ENCODE data around the gene PRDX1. TPM values are rescaled to one million over a fixed set of nuclear protein-coding genes. Genes with fewer than 3 reads are reported as not detected.
"Not testable (repeated sequence)": the region's sequence is repeated elsewhere in the genome, so short reads cannot be mapped to it uniquely, and the experiment has no call there.

PRDX1 gene
- total RNA-seq, 1 donor from 2014 or later: 435 TPM

DNA sequence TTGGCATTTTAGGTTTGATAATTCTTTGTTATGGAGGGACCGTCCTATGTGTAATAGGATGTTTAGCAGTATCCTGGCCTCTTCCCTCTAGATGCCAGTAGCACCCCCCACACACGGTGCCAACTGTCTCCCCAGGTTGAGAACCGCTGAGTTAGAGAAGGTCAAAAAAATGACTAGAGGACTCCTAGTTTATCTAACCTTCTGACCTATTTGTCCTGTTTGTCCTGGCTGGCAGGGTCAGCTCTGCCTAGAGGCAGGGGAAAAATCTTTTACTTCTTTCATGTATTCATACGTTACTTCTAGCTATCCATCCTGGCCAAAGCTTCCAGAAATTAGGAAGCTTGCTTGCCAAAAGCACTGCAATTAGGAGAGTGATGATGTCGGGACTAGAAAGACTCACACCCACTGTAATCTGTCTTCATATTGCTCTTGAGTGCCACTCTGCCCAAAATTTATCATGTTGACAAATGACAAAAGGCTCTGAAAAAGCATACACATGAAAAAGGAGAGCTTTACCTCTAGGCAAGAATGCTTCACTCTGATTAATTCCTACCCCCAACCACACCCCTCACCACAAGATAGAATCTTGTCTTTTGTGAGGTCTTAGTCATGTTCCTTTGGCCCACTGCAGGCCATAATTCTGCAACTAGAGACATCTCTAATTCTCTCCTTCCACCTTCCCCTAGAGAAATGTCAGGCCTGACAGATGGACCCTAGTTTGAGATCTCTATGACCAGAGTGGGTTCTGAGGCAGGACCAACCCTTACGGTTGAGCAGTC is 14.5 kb upstream of the PRDX1 start:
- DNase-seq (ENCODE audit: low spot score): no peak

DNA sequence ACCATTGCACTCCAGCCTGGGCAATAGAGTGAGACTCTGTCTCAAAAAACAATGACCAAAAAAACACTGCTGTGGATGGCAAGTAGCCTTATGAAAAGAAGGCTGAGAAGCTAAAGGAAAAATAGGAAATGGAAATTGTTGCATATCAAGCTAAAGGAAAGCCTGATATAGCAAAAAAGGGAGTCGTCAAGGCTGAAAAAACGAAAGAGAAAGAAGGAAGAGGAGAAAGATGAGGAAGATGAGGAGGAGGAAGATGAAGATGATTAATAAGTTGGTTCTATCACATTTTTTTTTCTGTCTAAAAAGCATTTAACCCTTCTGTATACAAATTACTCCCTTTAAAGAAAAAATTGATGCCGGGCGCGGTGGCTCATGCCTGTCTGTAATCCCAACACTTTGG is 10.2 kb upstream of the PRDX1 start:
- no peak for DNase-seq (ENCODE audit: low spot score)

DNA sequence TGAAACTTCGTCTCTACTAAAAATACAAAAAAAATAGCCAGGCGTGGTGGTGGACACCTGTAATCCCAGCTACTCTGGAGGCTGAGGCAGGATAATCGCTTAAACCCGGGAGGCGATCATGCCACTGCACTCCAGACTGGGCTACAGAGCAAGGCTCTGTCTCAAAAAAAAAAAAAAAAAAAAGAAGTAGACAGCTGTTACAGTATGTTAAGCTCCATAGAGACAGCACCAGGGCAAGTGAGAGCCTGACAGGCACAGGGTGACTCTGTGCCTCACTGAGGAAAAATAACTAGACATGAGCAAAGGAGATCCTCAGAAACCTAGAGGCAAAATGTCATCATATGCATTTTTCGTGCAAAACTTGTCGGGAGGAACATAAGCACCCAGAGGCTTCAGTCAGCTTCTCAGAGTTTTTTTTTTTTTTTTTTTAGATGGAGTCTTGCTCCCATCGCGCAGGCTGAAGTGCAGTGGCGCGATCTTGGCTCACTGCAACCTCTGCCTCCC is 9.0 kb upstream of the PRDX1 start:
- DNase-seq (ENCODE audit: low spot score): no peak

DNA sequence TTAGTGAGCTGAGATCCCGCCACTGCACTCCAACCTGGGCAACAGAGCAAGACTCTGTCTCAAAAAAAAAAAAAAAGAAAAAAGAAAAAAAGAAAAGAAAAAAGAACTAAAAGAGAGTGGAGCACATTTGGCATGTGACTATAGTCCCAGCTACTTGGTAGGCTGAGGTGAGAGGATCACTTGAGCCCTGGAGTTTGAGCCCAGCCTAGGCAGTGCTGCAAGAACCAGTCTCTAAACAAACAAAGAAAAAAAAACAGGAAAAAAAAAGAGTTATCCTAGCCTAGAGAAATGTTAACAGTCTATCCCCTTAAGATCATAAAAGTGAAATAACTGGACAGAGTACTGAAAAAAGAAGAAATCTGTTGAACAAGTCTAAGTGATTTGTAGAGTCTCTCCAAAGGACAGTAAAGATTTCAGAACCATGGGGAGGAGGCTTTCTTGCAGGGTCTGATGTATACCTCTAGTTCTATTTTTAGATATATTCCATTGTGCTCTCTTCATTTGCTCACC is 4.5 kb upstream of the PRDX1 start:
- no peak for DNase-seq (ENCODE audit: low spot score)

DNA sequence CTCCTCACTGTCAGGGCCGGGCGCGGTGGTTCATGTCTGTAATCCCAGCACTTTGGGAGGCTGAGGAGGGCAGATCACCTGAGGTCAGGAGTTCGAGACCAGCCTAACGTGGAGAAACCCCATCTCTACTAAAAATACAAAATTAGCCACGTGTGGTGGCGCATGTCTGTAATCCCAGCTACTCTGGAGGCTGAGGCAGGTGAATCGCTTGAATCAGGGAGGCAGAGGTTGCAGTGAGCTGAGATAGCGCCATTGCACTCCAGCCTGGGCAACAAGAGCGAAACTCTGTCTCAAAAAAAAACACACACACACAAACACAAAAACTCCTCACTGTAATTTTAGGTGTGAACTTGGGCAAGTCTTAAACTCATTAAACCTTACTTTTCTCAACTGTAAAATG is 2.3 kb upstream of the PRDX1 start:
- not testable (repeated sequence) for DNase-seq (ENCODE audit: low spot score)

DNA sequence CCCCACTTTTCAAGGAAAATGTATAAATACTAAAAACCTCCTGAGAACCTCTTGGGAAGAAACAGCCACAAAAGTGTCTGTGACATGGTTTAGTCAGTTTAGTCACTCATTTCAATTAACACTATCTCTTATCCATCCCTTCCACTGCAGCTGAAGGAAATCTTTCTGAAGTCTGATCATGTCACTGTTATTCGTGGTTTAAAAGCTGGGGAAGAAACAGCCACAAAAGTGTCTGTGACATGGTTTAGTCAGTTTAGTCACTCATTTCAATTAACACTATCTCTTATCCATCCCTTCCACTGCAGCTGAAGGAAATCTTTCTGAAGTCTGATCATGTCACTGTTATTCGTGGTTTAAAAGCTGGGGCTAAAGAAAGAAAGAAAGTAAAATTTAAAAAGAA is 1.8 kb upstream of the PRDX1 start:
- DNase-seq (ENCODE audit: low spot score): not testable (repeated sequence)

DNA sequence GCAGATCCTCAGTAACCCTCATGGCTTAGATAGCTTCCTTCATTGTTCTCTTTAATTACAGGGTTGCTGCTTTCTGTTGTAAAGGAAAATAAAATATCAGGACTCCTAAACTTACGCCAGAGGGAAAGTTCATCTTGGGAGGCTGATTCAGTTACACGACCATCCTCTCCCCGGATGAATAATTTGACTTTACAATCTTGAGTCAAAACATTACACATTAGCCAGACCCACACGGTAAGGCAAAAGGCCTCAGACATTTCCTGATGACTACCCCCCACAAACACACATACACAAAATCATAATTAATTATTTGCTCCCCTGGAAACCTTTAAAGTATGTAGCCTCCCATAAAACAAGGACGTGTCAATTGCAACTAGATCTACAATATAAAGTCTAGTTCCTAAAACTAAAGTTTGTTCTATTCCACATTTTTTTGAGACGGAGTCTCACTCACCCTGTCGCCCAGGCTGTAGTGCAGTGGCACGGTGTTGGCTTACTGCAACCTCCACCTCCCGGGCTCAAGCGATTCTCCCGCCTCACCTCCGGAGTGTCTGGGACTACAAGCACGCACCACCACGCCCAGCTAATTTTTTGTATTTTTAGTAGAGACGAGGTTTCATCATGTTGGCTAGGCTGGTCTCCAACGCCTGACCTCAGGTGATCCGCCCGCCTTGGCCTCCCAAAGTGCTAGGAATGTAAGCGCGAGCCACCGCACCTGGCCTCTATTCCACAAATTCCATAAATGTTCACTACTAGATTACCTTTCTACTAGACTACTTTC is 830 bp upstream of the PRDX1 start:
- no peak for DNase-seq (ENCODE audit: low spot score)

DNA sequence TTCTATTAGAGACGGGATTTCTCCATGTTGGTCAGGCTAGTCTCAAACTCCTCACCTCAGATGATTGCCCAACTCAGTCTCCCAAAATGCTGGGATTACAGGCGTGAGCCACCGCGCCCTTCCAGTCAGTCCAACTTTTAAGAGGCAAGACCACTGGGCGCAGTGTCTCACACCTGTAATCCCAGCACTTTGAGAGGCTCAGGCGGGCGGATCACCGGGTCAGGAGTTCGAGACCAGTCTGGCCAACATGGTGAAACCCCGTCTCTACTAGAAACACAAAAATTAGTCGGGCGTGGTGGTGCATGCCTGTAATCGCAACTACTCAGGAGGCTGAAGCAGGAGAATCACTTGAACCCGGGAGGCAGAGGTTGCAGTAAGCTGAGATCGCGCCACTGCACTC is 1.9 kb downstream of the PRDX1 start:
- not testable (repeated sequence) for DNase-seq (ENCODE audit: low spot score)

DNA sequence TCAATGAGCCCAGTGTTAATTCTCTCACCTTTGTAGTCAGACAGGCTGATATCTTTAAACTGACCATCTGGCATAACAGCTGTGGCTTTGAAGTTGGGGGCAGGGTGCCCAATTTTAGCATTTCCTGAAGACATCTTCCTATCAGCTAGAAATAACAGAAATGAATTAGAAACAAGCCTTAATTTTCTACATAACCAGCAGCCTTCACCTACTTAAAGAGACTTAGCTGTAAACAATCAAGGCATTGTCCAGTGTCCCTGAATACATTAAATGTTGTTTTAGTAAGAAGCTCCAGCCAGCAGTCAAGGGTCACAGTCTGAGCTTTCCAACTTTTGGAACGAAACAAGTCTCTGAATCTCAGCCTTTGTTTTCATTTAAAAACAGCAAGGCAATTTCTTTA is 2.8 kb downstream of the PRDX1 start:
- no peak for DNase-seq (ENCODE audit: low spot score)

DNA sequence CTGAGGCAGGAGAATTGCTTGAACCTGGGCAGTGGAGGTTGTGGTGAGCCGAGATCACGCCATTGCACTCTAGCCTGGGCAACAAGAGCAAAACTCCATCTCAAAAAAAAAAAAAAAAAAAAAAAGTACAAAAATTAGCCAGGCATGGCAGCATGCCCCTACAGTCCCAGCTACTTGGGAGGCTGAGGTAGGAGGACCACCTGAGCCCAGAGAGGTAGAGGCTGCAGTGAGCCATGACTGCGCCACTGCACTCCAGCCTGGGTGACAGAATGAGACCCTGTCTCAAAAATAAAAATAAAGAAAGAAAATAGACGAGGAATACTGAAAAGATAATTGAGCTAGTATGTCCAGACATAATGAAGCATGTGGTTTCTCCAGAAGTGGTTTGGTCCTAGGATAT is 3.3 kb downstream of the PRDX1 start:
- not testable (repeated sequence) for DNase-seq (ENCODE audit: low spot score)

DNA sequence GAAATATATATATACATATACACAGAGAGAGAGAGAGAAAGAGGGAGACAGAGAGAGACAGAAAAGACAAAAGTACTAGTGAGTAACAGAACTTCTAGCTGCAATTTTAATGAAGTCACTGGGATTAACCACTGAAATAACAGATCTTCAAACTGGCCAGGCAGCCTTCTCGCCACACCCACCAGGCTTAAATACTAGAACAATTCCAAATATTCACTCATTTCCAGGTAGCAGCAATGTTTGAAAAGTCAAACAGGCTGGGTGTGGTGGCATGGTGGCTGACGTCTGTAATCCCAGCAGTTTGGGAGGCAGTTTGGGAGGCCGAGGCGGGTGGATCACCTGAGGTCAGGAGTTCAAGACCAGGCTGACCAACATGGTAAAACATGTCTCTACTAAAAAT is 5.2 kb downstream of the PRDX1 start:
- no peak for DNase-seq (ENCODE audit: low spot score)

DNA sequence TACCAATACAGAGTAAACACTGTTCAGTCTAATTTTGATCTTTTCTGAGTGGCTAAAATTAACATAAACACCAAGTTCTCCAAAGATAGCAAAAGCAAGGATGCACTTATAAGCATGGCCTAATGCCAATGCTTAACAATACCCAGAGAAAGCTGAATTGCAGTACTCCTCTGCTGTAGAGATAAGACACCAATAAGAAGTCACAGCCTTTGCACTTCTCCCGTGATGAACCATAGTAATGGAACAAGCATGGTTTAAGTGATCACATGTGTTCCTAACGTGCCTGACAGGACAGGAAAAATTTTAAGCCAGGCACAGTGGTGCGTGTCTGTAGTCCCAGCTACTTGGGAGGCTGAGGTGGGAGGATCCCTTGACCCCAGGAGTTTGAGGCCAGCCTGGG is 5.6 kb downstream of the PRDX1 start:
- DNase-seq (ENCODE audit: low spot score): no peak

DNA sequence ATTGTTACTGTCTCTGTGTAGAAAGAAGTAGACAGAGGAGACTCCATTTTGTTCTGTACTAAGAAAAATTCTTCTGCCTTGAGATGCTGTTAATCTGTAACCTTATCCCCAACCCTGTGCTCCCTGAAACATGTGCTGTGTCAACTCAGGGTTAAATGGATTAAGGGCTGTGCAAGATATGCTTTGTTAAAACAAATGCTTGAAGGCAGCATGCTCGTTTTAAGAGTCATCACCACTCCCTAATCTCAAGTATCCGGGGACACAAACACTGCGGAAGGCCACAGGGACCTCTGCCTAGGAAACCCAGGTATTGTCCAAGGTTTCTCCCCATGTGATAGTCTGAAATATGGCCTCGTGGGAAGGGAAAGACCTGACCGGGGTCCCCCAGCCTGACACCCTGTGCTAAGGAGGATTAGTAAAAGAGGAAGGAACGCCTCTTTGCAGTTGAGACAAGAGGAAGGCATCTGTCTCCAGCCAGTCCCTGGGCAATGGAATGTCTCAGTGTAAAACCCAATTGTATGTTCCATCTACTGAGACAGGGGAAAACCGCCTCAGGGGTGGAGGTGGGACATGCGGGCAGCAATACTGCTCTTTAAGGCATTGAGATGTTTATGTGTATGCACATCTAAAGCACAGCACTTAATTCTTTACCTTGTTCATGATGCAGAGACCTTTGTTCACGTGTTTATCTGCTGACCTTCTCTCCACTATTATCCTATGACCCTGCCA is 8.0 kb downstream of the PRDX1 start:
- DNase-seq (ENCODE audit: low spot score): not testable (repeated sequence)

DNA sequence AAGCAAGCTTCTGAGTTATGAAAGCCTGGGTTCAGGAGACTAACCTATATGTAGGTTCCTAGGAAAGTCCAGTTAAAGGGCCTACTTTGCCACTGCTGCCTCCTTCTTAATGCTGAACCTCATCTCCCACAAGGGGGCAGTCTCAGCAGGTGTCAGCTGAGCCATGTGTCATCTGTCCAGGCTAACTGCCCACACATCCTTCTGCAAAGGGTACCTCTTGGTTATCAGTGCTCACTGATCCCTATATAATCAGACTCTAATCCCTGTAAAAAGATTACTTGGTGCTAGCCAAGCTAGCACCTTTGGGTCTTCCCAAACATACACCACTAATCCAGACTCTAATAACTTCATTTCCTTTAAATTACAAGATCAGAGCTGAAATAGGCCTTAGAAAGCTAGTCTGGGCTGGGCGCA is 9.0 kb downstream of the PRDX1 start:
- peak; percentile 66 for DNase-seq (ENCODE audit: low spot score)

DNA sequence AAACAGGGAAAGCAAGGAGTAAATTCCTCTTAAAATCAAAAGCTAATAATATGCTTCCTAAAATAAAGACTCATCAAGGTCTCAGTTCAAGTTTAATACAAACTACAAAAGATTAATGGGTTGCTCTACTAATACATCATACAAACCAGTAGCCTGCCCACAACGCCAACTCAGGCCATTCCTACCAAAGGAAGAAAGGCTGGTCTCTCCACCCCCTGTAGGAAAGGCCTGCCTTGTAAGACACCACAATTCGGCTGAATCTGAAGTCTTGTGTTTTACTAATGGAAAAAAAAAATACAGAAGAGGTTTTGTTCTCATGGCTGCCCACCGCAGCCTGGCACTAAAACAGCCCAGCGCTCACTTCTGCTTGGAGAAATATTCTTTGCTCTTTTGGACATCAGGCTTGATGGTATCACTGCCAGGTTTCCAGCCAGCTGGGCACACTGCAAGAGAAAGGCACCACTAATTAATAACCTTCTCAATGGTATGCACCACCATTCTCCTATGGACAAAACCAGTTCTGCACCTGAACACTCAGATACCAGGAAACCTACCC is 10.6 kb downstream of the PRDX1 start:
- DNase-seq (ENCODE audit: low spot score): no peak

DNA sequence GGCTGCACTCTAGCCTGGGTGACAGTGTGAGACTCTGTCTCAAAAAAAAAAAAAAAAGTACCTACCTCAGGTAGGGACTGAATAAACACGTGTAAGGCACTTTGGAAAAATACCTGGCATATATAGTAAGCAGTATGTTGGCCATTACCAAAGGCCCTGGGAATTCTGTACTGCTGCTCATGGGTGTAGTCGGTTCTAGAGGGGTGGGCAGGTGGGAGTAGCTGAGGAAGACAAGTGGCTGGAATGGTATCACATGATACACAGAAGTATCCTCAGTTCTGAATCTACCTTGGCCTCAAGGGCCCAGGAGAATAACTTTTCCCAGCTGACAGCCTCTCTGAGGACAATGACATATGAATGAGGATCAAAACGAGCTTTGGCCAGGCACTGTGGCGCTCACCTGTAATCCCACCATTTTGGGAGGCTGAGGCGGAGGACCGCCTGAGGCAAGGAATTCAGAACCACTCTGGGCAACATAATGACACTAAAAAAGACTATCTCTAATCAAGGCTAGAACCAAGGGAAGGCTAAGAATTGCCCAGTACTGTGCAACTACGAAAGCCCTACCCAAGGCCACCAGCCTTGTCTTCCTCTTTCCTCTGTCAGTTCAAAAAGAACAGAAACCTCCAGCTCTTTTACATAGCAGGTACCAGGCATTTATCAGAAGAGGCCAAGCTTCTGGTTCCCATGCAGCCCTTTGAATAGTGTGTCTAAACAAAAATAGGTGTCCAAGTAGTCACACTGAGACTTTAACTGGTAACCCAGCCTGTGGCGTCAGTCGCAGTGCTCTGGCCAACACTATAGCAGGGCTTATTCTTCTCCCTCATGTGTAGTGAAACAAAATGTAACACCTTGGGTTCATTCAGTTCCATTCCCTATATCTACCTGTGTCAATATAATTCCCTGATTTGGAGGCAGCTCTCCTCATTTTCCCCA is 11.4 kb downstream of the PRDX1 start:
- no peak for DNase-seq (ENCODE audit: low spot score)

DNA sequence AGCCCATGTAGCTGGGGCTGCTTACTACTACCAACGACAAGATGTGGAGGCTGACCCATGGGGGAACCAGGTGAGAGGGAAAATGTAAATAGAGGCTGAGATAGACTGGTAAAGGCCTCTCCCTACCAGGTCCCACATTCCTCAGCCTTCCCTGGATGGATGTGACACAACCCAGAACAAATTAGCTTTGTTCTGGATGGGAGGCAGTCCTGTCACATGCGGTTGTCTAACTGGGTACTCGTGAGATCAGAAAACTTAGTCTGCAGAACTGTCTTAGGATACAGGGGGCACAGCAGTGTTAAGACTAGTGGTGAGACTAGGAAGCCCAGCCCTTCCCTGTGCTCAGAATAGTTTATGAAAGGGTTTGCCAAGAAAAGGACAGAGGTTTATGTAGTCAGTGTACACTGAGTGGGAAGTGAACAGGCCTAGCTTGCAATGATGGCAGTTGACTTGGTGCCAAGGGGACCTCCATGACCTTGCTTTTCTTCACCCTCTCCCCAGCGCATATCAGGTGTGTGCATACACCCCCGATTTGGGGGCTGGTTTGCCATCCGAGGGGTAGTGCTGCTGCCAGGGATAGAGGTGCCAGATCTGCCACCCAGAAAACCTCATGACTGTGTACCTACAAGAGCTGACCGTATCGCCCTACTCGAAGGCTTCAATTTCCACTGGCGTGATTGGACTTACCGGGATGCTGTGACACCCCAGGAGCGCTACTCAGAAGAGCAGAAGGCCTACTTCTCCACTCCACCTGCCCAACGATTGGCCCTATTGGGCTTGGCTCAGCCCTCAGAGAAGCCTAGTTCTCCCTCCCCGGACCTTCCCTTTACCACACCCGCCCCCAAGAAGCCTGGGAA is 13.2 kb downstream of the PRDX1 start:
- no peak for DNase-seq (ENCODE audit: low spot score)

DNA sequence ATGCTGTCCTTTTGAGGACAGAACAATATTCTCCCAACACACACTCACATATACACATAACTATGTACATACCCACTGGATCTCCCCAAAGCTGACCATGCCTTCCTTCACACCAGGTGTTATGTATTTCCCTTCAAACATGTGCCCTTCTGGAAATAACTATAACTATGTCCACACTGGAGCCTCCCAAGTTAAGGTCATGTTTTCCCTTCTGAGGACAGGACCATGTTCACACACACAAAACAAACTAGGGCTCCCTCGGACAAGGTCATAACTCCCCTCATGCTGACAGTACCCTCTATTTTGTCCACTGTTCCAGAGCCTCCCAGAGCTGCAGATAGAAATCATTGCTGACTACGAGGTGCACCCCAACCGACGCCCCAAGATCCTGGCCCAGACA is 13.8 kb downstream of the PRDX1 start:
- DNase-seq (ENCODE audit: low spot score): no peak

DNA sequence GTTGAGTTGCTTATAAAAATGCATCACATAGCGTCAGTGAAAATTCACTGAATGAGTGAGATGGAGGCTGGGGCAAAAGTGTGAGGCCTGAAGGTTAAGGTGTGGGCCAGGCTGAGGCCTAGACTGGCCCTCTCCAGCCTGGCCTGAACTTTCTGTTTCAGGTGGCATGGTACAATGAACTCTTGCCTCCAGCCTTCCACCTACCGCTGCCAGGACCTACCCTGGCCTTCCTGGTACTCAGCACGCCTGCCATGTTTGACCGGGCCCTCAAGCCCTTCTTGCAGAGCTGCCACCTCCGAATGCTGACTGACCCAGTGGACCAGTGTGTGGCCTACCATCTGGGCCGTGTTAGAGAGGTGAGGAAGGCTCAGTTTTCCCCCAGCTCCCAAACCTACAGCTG is 14.5 kb downstream of the PRDX1 start:
- DNase-seq (ENCODE audit: low spot score): no peak
